NB4 (cell line): Measurements from ENCODE around the gene DIS3L2.

Experiments
- MYC ChIP-seq: IDR thresholded peaks from 2 replicates; pipeline ENCODE4 v1.6.1; 2011; ENCODE audit warnings: low read depth, low read length
- POLR2A ChIP-seq: IDR thresholded peaks from 2 replicates; pipeline ENCODE4 v1.6.1; 2011; ENCODE audit warnings: mild to moderate bottlenecking; ENCODE audit not compliant: insufficient read length; ENCODE audit errors: extremely low read depth
- TF ChIP-seq, protein P1 (sequence below): IDR thresholded peaks from one replicate; pipeline ENCODE4 v1.5.1; 2012; ENCODE audit warnings: low read depth, low read length
- TF ChIP-seq, protein P2 (sequence below): IDR thresholded peaks from 2 replicates; pipeline ENCODE4 v1.6.1; 2011; ENCODE audit warnings: low read depth, low read length

DNA sequence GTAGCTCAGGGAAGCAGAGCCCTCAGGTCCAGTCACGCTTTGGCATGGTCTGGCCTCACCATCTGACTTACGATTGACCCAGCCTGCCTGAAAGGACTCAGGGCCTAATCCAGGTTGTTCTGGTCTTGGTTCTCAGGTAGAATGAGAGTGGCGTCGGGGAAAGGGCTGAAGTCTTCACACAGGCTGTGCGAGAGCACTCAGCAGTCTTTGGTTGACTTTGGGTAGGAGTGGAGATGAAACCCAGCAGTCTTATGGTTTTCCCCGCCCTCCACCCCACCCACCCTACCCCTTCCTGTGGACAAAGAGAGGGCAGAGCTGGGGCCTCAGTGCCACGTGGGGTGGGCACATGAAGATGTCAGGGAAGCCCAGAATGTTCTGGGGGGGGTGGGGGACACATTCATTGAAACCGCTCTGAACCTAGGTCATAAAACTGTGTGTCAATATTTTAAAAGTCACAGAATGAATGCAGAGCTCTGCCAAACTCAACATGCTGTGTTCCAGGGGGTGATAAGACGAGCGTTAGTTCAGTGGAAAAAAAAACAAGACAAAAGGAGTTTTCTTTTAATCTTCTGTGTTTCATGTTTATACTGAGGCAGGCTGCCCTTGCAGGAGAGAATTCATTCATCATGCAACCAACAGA lies 358.4 kb downstream of the DIS3L2 start:
- TF ChIP-seq, protein P1, sequence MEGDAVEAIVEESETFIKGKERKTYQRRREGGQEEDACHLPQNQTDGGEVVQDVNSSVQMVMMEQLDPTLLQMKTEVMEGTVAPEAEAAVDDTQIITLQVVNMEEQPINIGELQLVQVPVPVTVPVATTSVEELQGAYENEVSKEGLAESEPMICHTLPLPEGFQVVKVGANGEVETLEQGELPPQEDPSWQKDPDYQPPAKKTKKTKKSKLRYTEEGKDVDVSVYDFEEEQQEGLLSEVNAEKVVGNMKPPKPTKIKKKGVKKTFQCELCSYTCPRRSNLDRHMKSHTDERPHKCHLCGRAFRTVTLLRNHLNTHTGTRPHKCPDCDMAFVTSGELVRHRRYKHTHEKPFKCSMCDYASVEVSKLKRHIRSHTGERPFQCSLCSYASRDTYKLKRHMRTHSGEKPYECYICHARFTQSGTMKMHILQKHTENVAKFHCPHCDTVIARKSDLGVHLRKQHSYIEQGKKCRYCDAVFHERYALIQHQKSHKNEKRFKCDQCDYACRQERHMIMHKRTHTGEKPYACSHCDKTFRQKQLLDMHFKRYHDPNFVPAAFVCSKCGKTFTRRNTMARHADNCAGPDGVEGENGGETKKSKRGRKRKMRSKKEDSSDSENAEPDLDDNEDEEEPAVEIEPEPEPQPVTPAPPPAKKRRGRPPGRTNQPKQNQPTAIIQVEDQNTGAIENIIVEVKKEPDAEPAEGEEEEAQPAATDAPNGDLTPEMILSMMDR: no peak
- TF ChIP-seq MYC (no peak), POLR2A (no peak)
- TF ChIP-seq, protein P2, sequence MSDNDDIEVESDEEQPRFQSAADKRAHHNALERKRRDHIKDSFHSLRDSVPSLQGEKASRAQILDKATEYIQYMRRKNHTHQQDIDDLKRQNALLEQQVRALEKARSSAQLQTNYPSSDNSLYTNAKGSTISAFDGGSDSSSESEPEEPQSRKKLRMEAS: no peak
